ENCODE results near the gene CACNA2D1.

CACNA2D1 gene

GRCh38 chr7:82469207-82469606 lies 25.6 kb upstream of the CACNA2D1 start:
- H3K27me3 ChIP-seq (replicated peaks), result no peaks in the 10 kb centered on the region

DNA sequence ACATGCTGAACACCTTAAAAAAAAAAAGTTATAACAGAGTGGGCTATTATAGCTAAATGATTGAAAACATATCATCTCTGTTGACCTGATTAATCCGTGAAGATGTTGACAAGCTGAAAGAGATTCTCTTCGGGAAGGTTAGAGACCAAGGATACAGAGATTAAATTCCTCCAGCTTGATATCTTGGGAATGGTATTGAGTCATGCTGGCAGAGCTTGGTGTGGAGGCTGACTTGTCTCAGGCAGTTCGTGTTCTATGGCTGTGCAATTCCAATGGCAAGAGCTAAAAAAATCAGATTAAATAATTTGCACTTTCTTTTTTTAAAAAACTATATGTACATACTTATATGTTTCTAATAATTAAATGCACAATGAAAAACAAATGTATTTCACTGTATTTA lies 24.9 kb upstream of the CACNA2D1 start:
- Histone ChIP-seq H3K4me3 (ENCODE audit: low read depth, low read length) (no peak overlapping the region), H3K27ac (no peak overlapping the region), H3K36me3 (replicated peaks) (no peaks in the 10 kb centered on the region), H3K27me3 (replicated peaks) (no peaks in the 10 kb centered on the region)
- in situ Hi-C loops (cut with HindIII; ENCODE audit: low pct_ligation_motif_present, low sequenced_read_pairs), result no loop called here
- DNase-seq, result no peak
- no peak for TF ChIP-seq CTCF (IDR thresholded peaks at IDR 0.05; ENCODE audit: low read depth, low read length, missing control alignments)

More at GRCh38 chr7:82469207-82469606, 25.6 kb upstream of the CACNA2D1 start:
- Histone ChIP-seq H3K4me3 (ENCODE audit: low read depth, low read length) (no peak overlapping the region), H3K27ac (no peak overlapping the region), H3K36me3 (replicated peaks) (no peaks in the 10 kb centered on the region)
- no peak for TF ChIP-seq CTCF (IDR thresholded peaks at IDR 0.05; ENCODE audit: low read depth, low read length, missing control alignments)
- in situ Hi-C loops (cut with HindIII; ENCODE audit: low pct_ligation_motif_present, low sequenced_read_pairs), result no loop called here
- no peak for DNase-seq

- TF ChIP-seq CTCF (IDR thresholded peaks at IDR 0.05; ENCODE audit: low read depth, low read length, missing control alignments), result no peak
- in situ Hi-C loops (cut with HindIII; ENCODE audit: low pct_ligation_motif_present, low sequenced_read_pairs), result no loop called here
Observed at GRCh38 chr7:82467020-82467419, 23.4 kb upstream of the CACNA2D1 start.

DNA sequence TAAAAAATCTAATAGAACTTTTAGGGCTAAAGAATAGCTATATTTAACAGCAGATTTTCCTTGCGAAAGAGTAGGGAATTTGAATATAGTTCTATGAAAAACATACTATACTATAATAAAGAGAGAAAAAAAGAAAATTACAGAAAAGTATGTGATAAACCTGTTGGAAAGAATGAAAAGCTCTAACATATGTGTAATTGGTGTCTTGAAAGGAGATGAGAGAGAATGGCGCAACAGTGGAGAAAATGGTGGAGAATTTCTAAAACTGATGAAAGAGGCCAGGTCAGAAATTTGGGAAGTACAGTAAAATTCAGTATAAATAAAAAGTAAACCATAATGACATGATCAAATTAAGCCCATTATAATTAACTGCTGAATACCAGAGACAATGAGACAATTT lies 20.8 kb upstream of the CACNA2D1 start:
- Histone ChIP-seq H3K27me3 (replicated peaks) (no peaks in the 10 kb centered on the region), H3K36me3 (replicated peaks) (no peaks in the 10 kb centered on the region), H3K27ac (no peak overlapping the region), H3K4me3 (ENCODE audit: low read depth, low read length) (no peak overlapping the region)
- no peak for TF ChIP-seq CTCF (IDR thresholded peaks at IDR 0.05; ENCODE audit: low read depth, low read length, missing control alignments)
- DNase-seq, result no peak
- in situ Hi-C loops (cut with HindIII; ENCODE audit: low pct_ligation_motif_present, low sequenced_read_pairs), result no loop called here

More at GRCh38 chr7:82467020-82467419, 23.4 kb upstream of the CACNA2D1 start:
- no peak overlapping the region for H3K27ac ChIP-seq
- no peak overlapping the region for H3K4me3 ChIP-seq (ENCODE audit: low read depth, low read length)
- H3K27me3 ChIP-seq (replicated peaks), result no peaks in the 10 kb centered on the region
- H3K36me3 ChIP-seq (replicated peaks), result no peaks in the 10 kb centered on the region
- DNase-seq, result no peak

- Histone ChIP-seq H3K27ac (no peak overlapping the region), H3K27me3 (replicated peaks) (no peaks in the 10 kb centered on the region), H3K4me3 (ENCODE audit: low read depth, low read length) (no peak overlapping the region), H3K36me3 (replicated peaks) (no peaks in the 10 kb centered on the region)
- DNase-seq, result no peak
- in situ Hi-C loops (cut with HindIII; ENCODE audit: low pct_ligation_motif_present, low sequenced_read_pairs), result no loop called here
- TF ChIP-seq CTCF (IDR thresholded peaks at IDR 0.05; ENCODE audit: low read depth, low read length, missing control alignments), result no peak
Observed at GRCh38 chr7:82455295-82455694, 11.7 kb upstream of the CACNA2D1 start.

- no peak for TF ChIP-seq CTCF (IDR thresholded peaks at IDR 0.05; ENCODE audit: low read depth, low read length, missing control alignments)
- in situ Hi-C loops (cut with HindIII; ENCODE audit: low pct_ligation_motif_present, low sequenced_read_pairs), result no loop called here
Observed at GRCh38 chr7:82450759-82451158, 7.2 kb upstream of the CACNA2D1 start.

More at GRCh38 chr7:82450759-82451158, 7.2 kb upstream of the CACNA2D1 start:
- no peaks in the 10 kb centered on the region for H3K27me3 ChIP-seq (replicated peaks)
- no peak for DNase-seq
- H3K4me3 ChIP-seq (ENCODE audit: low read depth, low read length), result no peak overlapping the region
- no peaks in the 10 kb centered on the region for H3K36me3 ChIP-seq (replicated peaks)
- H3K27ac ChIP-seq, result no peak overlapping the region
